H54 (cell line): ENCODE measurements around the gene ICAM1.
"Not testable (repeated sequence)": the region's sequence is repeated elsewhere in the genome, so short reads cannot be mapped to it uniquely, and the experiment has no call there.

Experiments used
- DNase-seq: peaks from one replicate; pipeline ENCODE4 v3.0.0; 2011; ENCODE audit warnings: low spot score, mixed read lengths; ENCODE audit not compliant: insufficient read length
- FAIRE-seq: peaks from 3 replicates; lab custom pipeline; 2011; peaks lifted over from hg19 to GRCh38; lab: Jason Lieb, UNC
- POLR2A ChIP-seq: IDR thresholded peaks from 2 replicates; pipeline ENCODE4 v1.6.1; 2011; ENCODE audit warnings: low read depth, mild to moderate bottlenecking, low read length

Gene ICAM1

GRCh38 chr19:10274589-10274988 lies 3.7 kb downstream of the ICAM1 start:
- TF ChIP-seq POLR2A, result no peak
- FAIRE-seq (no peak), DNase-seq (no peak)

GRCh38 chr19:10277795-10278589 lies 7.1 kb downstream of the ICAM1 start:
- no peak for TF ChIP-seq POLR2A
- FAIRE-seq, result no peak
- no peak for DNase-seq

- FAIRE-seq (no peak), DNase-seq (no peak)
- no peak for TF ChIP-seq POLR2A
These were observed 8.0 kb downstream of the ICAM1 start for GRCh38 chr19:10278935-10279334.

GRCh38 chr19:10279737-10280442 lies 9.0 kb downstream of the ICAM1 start:
- FAIRE-seq, result no peak
- TF ChIP-seq POLR2A, result no peak
- no peak for DNase-seq

GRCh38 chr19:10282043-10282442 lies 11.1 kb downstream of the ICAM1 start:
- FAIRE-seq, result not testable (repeated sequence)

GRCh38 chr19:10283301-10284064 lies 12.6 kb downstream of the ICAM1 start:
- no peak for FAIRE-seq
- no peak for TF ChIP-seq POLR2A
- DNase-seq, result no peak

More at GRCh38 chr19:10282043-10282442, 11.1 kb downstream of the ICAM1 start:
- DNase-seq, result not testable (repeated sequence)

- FAIRE-seq, result no peak
- no peak for DNase-seq
- no peak for TF ChIP-seq POLR2A
These were observed 13.4 kb downstream of the ICAM1 start for GRCh38 chr19:10284065-10284959.

GRCh38 chr19:10284960-10285278 lies 14.0 kb downstream of the ICAM1 start:
- DNase-seq (no peak), FAIRE-seq (no peak)
- no peak for TF ChIP-seq POLR2A

- FAIRE-seq (no peak), DNase-seq (no peak)
- no peak for TF ChIP-seq POLR2A
These were observed 14.5 kb downstream of the ICAM1 start for GRCh38 chr19:10285393-10285792.

- TF ChIP-seq POLR2A, result no peak
- FAIRE-seq (no peak), DNase-seq (no peak)
These were observed 16.1 kb downstream of the ICAM1 start, which contains the start of gene ICAM4 for GRCh38 chr19:10286803-10287737. ICAM4 (plus strand) TSS chr19:10286955; CDS start chr19:10287013, 58 bp downstream.

- FAIRE-seq (no peak), DNase-seq (peak; percentile 46)
- no peak for TF ChIP-seq POLR2A
These were observed 17.8 kb downstream of the ICAM1 start for GRCh38 chr19:10288662-10289166.
